HepG2 (cell line): ENCODE data around the gene RTEL1. TPM values are rescaled to one million over a fixed set of nuclear protein-coding genes. Genes with fewer than 3 reads are reported as not detected.

Source experiments
- AKAP8 ChIP-seq: sonication (generic); formaldehyde crosslinking; IDR thresholded peaks from 2 replicates; pipeline ENCODE4 v1.5.1; 2020; ENCODE audit warnings: mild to moderate bottlenecking, missing genetic modification reagents
- CBX1 ChIP-seq: IDR thresholded peaks from one replicate; pipeline ENCODE4 v1.6.1; 2016; ENCODE audit warnings: antibody characterized with exemption, low read depth
- HNRNPK ChIP-seq: fragments of 200-400 bp; formaldehyde crosslinking; IDR thresholded peaks from 2 replicates; pipeline ENCODE4 v1.6.1; 2018; ENCODE audit warnings: low read length, low read depth, moderate library complexity, mild to moderate bottlenecking; ENCODE audit not compliant: poor library complexity, severe bottlenecking
- LCORL ChIP-seq, 2 experiments: fragments of 450-650 bp in 1 of 2; sonication (generic) in 1 of 2; formaldehyde crosslinking in 1 of 2; IDR thresholded peaks; 2 replicates each; pipeline versions ENCODE4 v1.5.0 to v1.6.1; 2017 to 2020; ENCODE audit warnings: antibody characterized with exemption in 1 of 2, missing genetic modification reagents in 1 of 2
- MATR3 ChIP-seq: sonication (generic); formaldehyde crosslinking; IDR thresholded peaks from 2 replicates; pipeline ENCODE4 v1.4.0; 2020; ENCODE audit warnings: missing genetic modification reagents
- PAX8 ChIP-seq: sonication (generic); formaldehyde crosslinking; IDR thresholded peaks from 2 replicates; pipeline ENCODE4 v1.8.0; 2022; ENCODE audit warnings: mild to moderate bottlenecking, missing genetic modification reagents, borderline replicate concordance
- SNAPC2 ChIP-seq: sonication (generic); formaldehyde crosslinking; IDR thresholded peaks from 2 replicates; pipeline ENCODE4 v1.8.1; 2022; ENCODE audit warnings: mild to moderate bottlenecking, missing genetic modification reagents
- ZNF296 ChIP-seq: sonication (generic); formaldehyde crosslinking; conservative IDR thresholded peaks from 2 replicates; pipeline ENCODE4 v1.5.0; 2020; ENCODE audit warnings: mild to moderate bottlenecking, missing genetic modification reagents
- ZNF383 ChIP-seq: sonication (generic); formaldehyde crosslinking; IDR thresholded peaks from 2 replicates; pipeline ENCODE4 v1.4.0; 2020; ENCODE audit warnings: missing genetic modification reagents, mild to moderate bottlenecking, borderline replicate concordance
- ZNF687 ChIP-seq: sonication (generic); formaldehyde crosslinking; IDR thresholded peaks from 2 replicates; pipeline ENCODE4 v1.5.1; 2020; ENCODE audit warnings: mild to moderate bottlenecking, missing genetic modification reagents, moderate library complexity
- ZSCAN5A ChIP-seq: sonication (generic); formaldehyde crosslinking; IDR thresholded peaks from 2 replicates; pipeline ENCODE4 v1.8.0; 2022; ENCODE audit warnings: mild to moderate bottlenecking, missing genetic modification reagents, borderline replicate concordance
- polyA plus RNA-seq, 8 experiments: library from polyadenylated mRNA; depleted of rRNA in 3 of 8; stranded (reverse) in 7 of 8; unstranded in 1 of 8; fragments of >200 nt; fragmentation: Illumina TruSeq in 4 of 8; extraction: Trizol in 4 of 8; gene quantifications; 2 replicates each; pipeline versions ENCODE4 v1.2.1 to v1.2.3, GENCODE V29; 2011 to 2016; ENCODE audit warnings: low read depth in 4 of 8, missing spikeins in 1 of 8, mixed read lengths in 1 of 8; ENCODE audit not compliant: insufficient read depth in 1 of 8
- total RNA-seq, 5 experiments: library from RNA; depleted of rRNA; stranded (reverse); fragments of >200 nt; fragmentation: Illumina TruSeq; extraction: Trizol; gene quantifications; 2 replicates each; pipeline ENCODE4 v1.2.3, GENCODE V29; 2016; ENCODE audit warnings: low read depth in 1 of 5
- TF ChIP-seq, protein P1 (sequence below): sonication (generic); formaldehyde crosslinking; IDR thresholded peaks from 2 replicates; pipeline ENCODE4 v1.9.0; 2021; ENCODE audit warnings: missing genetic modification reagents, borderline replicate concordance
- TF ChIP-seq, protein P2 (sequence below): sonication (generic); formaldehyde crosslinking; IDR thresholded peaks from 2 replicates; pipeline ENCODE4 v1.4.0; 2020; ENCODE audit warnings: missing genetic modification reagents, mild to moderate bottlenecking, borderline replicate concordance

The RTEL1 gene
- total and polyA plus RNA-seq, 2 of the 13 experiments (the other 11 are each of a cell fraction or from before 2014, with no cell fraction given): 21.8 to 36.4 TPM

DNA sequence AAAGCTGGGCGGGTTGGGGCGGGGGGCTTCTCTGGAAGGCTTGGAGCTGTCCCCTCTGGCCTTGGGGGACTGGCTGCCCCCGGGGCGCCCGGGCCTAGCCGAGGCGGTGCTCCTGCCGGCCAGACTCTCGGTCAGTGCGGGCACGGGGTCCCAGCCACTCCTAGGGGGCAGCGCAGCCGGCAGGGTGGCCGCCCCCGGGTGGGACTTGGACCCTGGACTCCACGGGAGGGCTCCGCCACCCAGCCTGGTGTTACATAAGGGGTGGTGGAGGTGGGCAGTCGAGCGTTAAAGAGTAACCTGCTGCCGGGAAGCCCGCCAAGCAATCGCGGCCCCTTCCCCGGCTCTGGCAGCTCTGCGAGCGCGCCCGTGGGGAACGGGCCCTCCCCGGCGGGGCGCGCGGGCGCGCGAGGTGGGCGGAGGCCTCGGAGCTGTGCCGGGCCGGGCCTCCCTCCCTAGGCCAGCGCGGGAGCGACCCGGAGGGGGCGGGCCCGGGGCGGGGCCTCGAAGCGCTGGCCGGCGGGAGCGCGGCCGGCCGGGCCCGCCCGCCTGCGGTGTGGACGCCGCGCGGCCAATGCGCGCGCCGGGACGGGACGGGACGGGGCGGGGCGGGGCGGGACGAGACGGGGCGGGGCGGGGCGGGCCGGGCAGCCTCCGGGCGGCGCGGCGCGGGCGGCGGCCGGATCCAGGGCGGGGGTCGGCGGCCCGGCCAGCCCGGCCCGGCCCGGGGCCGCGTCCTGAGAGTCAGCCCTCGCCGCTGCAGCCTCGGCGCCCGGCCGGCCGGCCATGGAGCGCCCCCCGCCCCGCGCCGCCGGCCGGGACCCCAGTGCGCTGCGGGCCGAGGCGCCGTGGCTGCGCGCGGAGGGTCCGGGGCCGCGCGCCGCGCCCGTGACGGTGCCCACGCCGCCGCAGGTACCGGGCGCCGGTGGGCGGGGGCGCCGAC, 81.3 kb downstream of the RTEL1 start, which contains the start of gene SLC2A4RG (continued):
- TF ChIP-seq ZNF687 (CRISPR knock-in tag): peak; percentile 67
- TF ChIP-seq, protein P1, sequence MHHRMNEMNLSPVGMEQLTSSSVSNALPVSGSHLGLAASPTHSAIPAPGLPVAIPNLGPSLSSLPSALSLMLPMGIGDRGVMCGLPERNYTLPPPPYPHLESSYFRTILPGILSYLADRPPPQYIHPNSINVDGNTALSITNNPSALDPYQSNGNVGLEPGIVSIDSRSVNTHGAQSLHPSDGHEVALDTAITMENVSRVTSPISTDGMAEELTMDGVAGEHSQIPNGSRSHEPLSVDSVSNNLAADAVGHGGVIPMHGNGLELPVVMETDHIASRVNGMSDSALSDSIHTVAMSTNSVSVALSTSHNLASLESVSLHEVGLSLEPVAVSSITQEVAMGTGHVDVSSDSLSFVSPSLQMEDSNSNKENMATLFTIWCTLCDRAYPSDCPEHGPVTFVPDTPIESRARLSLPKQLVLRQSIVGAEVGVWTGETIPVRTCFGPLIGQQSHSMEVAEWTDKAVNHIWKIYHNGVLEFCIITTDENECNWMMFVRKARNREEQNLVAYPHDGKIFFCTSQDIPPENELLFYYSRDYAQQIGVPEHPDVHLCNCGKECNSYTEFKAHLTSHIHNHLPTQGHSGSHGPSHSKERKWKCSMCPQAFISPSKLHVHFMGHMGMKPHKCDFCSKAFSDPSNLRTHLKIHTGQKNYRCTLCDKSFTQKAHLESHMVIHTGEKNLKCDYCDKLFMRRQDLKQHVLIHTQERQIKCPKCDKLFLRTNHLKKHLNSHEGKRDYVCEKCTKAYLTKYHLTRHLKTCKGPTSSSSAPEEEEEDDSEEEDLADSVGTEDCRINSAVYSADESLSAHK (CRISPR knock-in tag): 0 out of 2 replicates have a peak, but pooled peaks have one; percentile 43
- peak; percentile 89 for TF ChIP-seq HNRNPK
- peak; percentile 82 for TF ChIP-seq ZNF296
- TF ChIP-seq AKAP8 (CRISPR knock-in tag): peak; percentile 98
- TF ChIP-seq ZNF383 (CRISPR knock-in tag): no peak
- TF ChIP-seq, protein P2, sequence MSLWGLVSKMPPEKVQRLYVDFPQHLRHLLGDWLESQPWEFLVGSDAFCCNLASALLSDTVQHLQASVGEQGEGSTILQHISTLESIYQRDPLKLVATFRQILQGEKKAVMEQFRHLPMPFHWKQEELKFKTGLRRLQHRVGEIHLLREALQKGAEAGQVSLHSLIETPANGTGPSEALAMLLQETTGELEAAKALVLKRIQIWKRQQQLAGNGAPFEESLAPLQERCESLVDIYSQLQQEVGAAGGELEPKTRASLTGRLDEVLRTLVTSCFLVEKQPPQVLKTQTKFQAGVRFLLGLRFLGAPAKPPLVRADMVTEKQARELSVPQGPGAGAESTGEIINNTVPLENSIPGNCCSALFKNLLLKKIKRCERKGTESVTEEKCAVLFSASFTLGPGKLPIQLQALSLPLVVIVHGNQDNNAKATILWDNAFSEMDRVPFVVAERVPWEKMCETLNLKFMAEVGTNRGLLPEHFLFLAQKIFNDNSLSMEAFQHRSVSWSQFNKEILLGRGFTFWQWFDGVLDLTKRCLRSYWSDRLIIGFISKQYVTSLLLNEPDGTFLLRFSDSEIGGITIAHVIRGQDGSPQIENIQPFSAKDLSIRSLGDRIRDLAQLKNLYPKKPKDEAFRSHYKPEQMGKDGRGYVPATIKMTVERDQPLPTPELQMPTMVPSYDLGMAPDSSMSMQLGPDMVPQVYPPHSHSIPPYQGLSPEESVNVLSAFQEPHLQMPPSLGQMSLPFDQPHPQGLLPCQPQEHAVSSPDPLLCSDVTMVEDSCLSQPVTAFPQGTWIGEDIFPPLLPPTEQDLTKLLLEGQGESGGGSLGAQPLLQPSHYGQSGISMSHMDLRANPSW (CRISPR knock-in tag): no peak; the same call in 1 of the 2 replicates
- peak; percentile 91; the same call in 1 of the 2 replicates for TF ChIP-seq PAX8 (CRISPR knock-in tag)
- no peak for TF ChIP-seq LCORL (IDR thresholded peaks at IDR 0.05)
- TF ChIP-seq LCORL (CRISPR knock-in tag; IDR thresholded peaks at IDR 0.05): peak; percentile 82
- TF ChIP-seq SNAPC2: no peak; the same call in 1 of the 2 replicates
- TF ChIP-seq MATR3: no peak
- TF ChIP-seq ZSCAN5A (CRISPR knock-in tag): peak; percentile 72; the same call in 1 of the 2 replicates
- TF ChIP-seq CBX1: no peak
